ENCODE measurements around the gene FLYWCH1. TPM values are rescaled to one million over a fixed set of nuclear protein-coding genes. Genes with fewer than 3 reads are reported as not detected.
A peak's percentile ranks its signal among the peaks of the same experiment; 100 is the strongest.

The FLYWCH1 gene
- total RNA-seq, 1 donor from 2014 or later: 34.7 TPM

DNA sequence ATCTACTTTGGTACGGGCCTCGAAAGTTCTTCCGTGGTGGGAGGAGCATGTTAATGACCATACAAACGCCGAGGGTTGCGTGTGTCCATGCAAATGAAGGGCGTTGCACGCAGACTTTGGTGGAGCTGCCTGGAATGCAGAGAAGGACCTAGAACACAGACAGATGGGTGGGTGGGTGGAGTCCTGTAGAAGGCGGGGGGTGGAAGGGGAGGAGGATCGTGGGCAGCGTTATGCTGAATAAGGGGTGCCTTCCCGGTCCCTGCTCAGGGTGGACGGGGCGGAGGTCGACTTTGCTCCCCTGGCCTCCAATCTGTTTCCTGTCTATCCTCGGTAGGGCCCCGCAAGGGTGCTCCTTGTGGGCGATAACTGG, 56.6 kb downstream of the FLYWCH1 start:
- intact Hi-C loops (cut with DNase I): no loop called here
- peaks cover 64% of the 10 kb centered on the region for H3K4me1 ChIP-seq
- peaks cover 50% of the 10 kb centered on the region for H3K27me3 ChIP-seq (ENCODE audit: low read depth)
- H3K27ac ChIP-seq: no peak overlapping the region
- ATAC-seq: no peak
- no peaks in the 10 kb centered on the region for H3K9me3 ChIP-seq
- peak overlapping the region; percentile 86 for H3K4me3 ChIP-seq
- DNase-seq: peak; percentile 36
- no peaks in the 10 kb centered on the region for H3K36me3 ChIP-seq
- TF ChIP-seq, protein P1, sequence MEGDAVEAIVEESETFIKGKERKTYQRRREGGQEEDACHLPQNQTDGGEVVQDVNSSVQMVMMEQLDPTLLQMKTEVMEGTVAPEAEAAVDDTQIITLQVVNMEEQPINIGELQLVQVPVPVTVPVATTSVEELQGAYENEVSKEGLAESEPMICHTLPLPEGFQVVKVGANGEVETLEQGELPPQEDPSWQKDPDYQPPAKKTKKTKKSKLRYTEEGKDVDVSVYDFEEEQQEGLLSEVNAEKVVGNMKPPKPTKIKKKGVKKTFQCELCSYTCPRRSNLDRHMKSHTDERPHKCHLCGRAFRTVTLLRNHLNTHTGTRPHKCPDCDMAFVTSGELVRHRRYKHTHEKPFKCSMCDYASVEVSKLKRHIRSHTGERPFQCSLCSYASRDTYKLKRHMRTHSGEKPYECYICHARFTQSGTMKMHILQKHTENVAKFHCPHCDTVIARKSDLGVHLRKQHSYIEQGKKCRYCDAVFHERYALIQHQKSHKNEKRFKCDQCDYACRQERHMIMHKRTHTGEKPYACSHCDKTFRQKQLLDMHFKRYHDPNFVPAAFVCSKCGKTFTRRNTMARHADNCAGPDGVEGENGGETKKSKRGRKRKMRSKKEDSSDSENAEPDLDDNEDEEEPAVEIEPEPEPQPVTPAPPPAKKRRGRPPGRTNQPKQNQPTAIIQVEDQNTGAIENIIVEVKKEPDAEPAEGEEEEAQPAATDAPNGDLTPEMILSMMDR (IDR thresholded peaks at IDR 0.05): no peak

DNA sequence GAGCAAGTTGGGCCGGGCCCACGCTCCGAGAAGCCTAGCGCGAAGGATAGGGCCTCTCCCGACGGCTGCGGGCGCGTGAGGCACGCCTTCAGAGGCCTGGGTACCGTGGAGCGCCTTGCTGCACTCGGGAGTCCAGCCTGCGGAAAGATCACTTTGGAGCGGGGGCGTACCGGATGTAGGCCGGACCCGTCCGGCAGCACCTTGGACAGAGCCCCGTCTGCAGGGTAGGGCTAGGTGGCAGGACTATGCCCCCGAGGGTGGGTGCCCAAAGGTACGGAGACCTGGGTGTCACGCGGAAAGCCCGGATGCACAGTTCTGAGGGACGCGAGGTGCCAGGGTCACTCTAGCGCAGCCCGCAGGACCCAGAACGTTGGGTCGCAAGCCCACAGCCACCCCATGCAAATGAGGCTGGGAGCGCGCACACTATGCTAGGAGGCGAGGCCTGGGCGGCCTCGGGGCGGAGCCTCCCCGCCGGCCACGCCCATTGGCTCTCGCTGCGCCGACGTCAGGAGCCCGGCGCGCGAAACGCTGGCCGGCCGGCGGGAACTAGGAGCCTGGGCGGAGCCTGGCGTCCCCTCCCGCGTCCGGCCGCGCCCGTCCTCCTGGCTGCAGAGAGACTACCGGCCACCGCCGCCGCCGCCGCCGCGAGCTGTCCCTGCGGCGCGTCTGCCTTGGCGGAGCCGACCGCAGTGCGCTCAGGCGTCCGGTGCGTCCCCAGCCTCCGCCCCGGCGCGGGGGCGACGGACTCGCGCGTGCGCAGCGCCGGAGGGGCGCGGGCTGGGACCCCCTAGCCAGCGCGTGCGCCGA, 57.2 kb downstream of the FLYWCH1 start, which contains the start of gene PAQR4:
Gene PAQR4, plus strand, starts transcription at position 611 of the 807 bp plus-strand sequence. CDS start 327 bp downstream, outside the sequence.
- Histone ChIP-seq H3K9me3 (no peaks in the 10 kb centered on the region), H3K4me1 (peaks cover 58% of the 10 kb centered on the region), H3K36me3 (no peaks in the 10 kb centered on the region), H3K4me3 (peak within 1 kb of the TSS; percentile 86), H3K27me3 (ENCODE audit: low read depth) (peaks cover 44% of the 10 kb centered on the region), H3K27ac (peak within 1 kb of the TSS; percentile 62)
- ATAC-seq: peak; percentile 92 to 93
- TF ChIP-seq, protein P1 (IDR thresholded peaks at IDR 0.05): no peak
- intact Hi-C loops (cut with DNase I): no loop called here
- peak; percentile 92 for DNase-seq

DNA sequence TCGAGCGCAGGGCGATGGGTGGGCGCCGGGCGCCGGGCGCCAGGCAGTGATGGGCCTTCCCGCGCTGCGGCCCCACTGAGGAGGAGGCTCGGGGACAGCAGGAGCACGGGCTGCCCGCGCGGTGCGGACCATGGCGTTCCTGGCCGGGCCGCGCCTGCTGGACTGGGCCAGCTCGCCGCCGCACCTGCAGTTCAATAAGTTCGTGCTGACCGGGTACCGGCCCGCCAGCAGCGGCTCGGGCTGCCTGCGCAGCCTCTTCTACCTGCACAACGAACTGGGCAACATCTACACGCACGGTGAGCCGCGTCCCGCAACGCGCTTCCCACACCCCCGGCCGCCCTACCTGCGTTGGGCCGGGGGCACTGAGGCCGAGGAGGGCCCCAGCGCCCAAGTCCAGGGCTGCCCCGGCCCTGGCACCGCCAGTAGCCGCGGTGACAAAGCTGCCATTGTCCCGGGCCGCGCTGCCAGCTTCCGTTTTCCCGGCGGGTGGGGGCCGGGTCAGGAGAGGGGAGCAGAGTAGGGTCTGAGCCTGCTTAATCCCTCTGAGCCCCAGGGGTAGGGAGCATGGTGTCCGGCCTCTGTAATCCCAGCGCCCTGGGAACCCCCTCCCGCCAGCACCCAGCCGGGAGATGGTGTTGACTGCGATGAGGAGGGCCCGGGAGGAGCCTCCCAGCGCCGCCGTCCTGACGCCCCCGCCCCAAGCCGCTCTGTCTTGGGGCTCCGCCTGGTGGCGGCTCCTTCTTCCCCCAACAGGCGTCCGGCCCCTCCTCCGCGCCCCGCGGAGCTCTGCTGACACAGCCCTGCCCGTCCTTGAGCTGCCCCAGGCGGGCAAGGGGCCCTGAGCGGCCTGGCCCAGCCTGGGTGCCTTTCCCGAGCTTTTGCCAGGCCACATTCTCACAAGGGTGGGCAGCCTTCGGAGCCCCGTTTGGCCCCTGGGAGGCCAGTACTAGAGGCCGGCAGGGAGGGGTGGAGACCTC, 58.1 kb downstream of the FLYWCH1 start:
- Histone ChIP-seq H3K27me3 (ENCODE audit: low read depth) (peaks cover 35% of the 10 kb centered on the region), H3K4me3 (peak overlapping the region; percentile 86), H3K27ac (peak overlapping the region; percentile 62), H3K9me3 (no peaks in the 10 kb centered on the region), H3K4me1 (peaks cover 49% of the 10 kb centered on the region), H3K36me3 (no peaks in the 10 kb centered on the region)
- TF ChIP-seq, protein P1 (IDR thresholded peaks at IDR 0.05): peak; percentile 46
- intact Hi-C loops (cut with DNase I): no loop called here
- DNase-seq: peak; percentile 82
- ATAC-seq: peak; percentile 61 to 67

DNA sequence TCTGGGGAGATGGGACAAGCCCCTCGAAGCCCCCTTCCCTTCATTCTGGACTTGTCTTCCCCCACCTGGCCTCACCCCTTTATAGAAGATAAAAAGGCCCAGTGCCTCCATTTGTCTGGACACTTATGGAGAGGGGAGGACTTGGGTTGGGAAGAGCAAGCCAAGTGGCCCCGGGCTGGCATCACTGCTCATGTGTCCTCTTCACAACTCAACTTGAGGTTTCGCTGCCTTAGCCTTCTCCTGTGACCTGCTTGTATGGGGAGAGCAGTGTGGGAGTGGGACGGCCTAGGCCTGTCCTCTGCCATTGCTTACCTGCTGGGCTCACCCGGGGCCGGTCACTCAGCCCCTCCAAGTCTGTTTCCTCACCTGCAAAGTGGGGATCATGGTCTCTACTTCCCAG, 58.8 kb downstream of the FLYWCH1 start:
- intact Hi-C loops (cut with DNase I): no loop called here
- no peak for DNase-seq
- no peaks in the 10 kb centered on the region for H3K36me3 ChIP-seq
- ATAC-seq: no peak
- H3K27ac ChIP-seq: no peak overlapping the region
- H3K4me3 ChIP-seq: peak overlapping the region; percentile 86
- H3K4me1 ChIP-seq: peaks cover 42% of the 10 kb centered on the region
- no peaks in the 10 kb centered on the region for H3K9me3 ChIP-seq
- TF ChIP-seq, protein P1 (IDR thresholded peaks at IDR 0.05): no peak
- peaks cover 28% of the 10 kb centered on the region for H3K27me3 ChIP-seq (ENCODE audit: low read depth)

DNA sequence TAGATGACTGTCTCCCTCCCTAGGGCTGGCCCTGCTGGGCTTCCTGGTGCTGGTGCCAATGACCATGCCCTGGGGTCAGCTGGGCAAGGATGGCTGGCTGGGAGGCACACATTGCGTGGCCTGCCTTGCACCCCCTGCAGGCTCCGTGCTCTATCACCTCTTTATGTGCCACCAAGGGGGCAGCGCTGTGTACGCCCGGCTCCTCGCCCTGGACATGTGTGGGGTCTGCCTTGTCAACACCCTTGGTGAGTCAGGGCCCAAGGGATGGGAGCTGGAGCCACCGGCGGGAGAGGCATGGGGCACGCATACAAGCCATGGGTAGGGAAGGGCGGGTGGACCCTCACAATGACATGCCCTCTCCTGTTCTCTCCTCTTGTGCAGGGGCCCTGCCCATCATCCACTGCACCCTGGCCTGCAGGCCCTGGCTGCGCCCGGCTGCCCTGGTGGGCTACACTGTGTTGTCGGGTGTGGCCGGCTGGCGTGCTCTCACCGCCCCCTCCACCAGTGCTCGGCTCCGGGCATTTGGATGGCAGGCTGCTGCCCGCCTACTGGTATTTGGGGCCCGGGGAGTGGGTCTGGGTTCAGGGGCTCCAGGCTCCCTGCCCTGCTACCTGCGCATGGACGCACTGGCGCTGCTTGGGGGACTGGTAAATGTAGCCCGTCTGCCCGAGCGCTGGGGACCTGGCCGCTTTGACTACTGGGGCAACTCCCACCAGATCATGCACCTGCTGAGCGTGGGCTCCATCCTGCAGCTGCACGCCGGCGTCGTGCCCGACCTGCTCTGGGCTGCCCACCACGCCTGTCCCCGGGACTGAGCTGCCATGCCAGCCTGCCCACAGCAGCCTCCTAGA, 59.6 kb downstream of the FLYWCH1 start:
- H3K4me3 ChIP-seq: no peak overlapping the region
- TF ChIP-seq, protein P1 (IDR thresholded peaks at IDR 0.05): no peak
- no peak for DNase-seq
- H3K27me3 ChIP-seq (ENCODE audit: low read depth): peaks cover 20% of the 10 kb centered on the region
- H3K27ac ChIP-seq: no peak overlapping the region
- H3K9me3 ChIP-seq: no peaks in the 10 kb centered on the region
- H3K4me1 ChIP-seq: peaks cover 40% of the 10 kb centered on the region
- H3K36me3 ChIP-seq: no peaks in the 10 kb centered on the region
- no peak for ATAC-seq
- intact Hi-C loops (cut with DNase I): no loop called here
